SK-N-MC (cell line): ENCODE data around the gene GUCA2A.
"Not testable (repeated sequence)": the region's sequence is repeated elsewhere in the genome, so short reads cannot be mapped to it uniquely, and the experiment has no call there.

Source experiments
- EZH2 ChIP-seq: fragments of 200-600 bp; sonication (generic); IDR thresholded peaks from one replicate; pipeline ENCODE4 v1.6.1; 2017; ENCODE audit warnings: antibody characterized with exemption
- POLR2AphosphoS5 ChIP-seq: IDR thresholded peaks from 2 replicates; pipeline ENCODE4 v1.6.1; 2012; ENCODE audit warnings: mild to moderate bottlenecking, low read depth, low read length, borderline replicate concordance

DNA sequence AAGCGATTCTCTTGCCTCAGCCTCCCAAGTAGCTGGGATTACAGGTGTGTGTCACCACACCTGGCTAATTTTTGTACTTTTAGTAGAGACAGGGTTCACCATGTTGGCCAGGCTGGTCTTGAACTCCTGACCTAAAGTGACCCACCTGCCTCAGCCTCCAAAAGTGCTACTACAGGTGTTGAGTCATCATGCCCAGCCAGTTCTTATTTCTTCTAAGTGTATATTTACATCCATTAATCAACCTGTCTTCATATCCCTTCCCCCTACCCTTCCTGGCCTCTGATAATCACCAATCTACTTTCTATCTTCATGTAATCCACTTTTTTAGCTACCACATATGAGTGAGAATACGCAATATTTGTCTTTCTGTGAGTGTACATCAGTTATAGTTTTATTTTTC lies 42.4 kb upstream of the GUCA2A start:
- TF ChIP-seq POLR2AphosphoS5, EZH2: not testable (repeated sequence)
